AG04450 (cell line): ENCODE results near the gene PERM1. TPM values are rescaled to one million over a fixed set of nuclear protein-coding genes. Genes with fewer than 3 reads are reported as not detected.

Experiments used
- CTCF ChIA-PET: fragments of 300-600, 350-600 bp; formaldehyde crosslinking; extraction: SDS; loops from one replicate; lab custom pipeline; 2022; ENCODE audit warnings: antibody characterized with exemption, inconsistent platforms; lab: Charles Lee
- POLR2A ChIA-PET: fragments of 350-600 bp; formaldehyde crosslinking; extraction: SDS; loops from one replicate; lab custom pipeline; 2021; ENCODE audit warnings: antibody characterized with exemption, inconsistent platforms; lab: Yijun Ruan, JAX
- DNase-seq: peaks from one replicate; pipeline ENCODE4 v3.0.0-alpha.2; 2011; ENCODE audit warnings: low read depth, low spot score
- H3K27ac ChIP-seq: one replicate; pipeline ENCODE4 v1.5.1; 2012; ENCODE audit warnings: low read depth, low read length, control low read depth
- H3K27me3 ChIP-seq: one replicate; pipeline ENCODE4 v1.6.0; 2012; ENCODE audit warnings: low read length; ENCODE audit not compliant: control insufficient read depth, insufficient read depth
- H3K4me3 ChIP-seq: 2 replicates; pipeline ENCODE4 v1.5.1; 2011; ENCODE audit warnings: mild to moderate bottlenecking, low read depth, low read length, control low read depth
- H3K9me3 ChIP-seq: 2 replicates; pipeline ENCODE4 v1.5.1; 2012; ENCODE audit warnings: low read length; ENCODE audit not compliant: control insufficient read depth, insufficient read depth
- polyA plus RNA-seq: library from polyadenylated mRNA; depleted of rRNA; stranded (reverse); fragments of >200 nt; gene quantifications from 2 replicates; pipeline ENCODE4 v1.2.3, GENCODE V29; 2011
- TF ChIP-seq, protein P1 (sequence below): IDR thresholded peaks from 2 replicates; pipeline ENCODE4 v1.5.1; 2011; ENCODE audit warnings: low read depth, low read length, control low read depth, inconsistent platforms

PERM1 gene
- polyA plus RNA-seq, 1 experiment: not detected

DNA sequence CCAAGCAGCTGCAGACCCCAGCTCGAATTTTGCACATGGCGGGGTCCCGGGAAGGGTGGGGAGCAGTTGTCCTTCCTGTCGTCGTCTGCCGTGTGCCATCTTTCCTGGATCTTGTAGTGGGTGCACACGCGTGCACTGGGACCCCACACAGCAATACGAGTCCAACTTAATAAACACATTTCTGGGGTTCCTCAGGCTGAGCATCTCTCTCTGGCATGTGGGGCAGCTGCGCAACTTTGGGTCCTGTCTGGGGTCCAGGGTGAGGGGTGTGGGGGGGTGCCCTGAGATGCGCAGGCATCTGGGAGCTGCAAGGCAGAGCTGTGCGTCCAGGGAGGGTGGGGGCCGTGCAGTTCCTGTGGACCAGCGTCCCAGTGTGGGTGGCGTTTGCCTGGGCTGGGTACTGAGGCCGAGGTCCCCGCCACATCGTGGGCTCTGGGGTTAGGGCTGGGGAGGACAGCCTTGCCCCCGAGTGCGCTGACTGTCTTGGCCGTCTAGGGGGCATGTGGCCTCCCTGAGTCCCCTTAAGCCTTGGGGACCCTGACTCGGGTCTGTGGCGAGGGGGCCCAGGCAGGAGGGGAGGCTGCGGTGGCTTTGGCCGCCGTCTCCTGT, 16.3 kb downstream of the PERM1 start:
- TF ChIP-seq, protein P1, sequence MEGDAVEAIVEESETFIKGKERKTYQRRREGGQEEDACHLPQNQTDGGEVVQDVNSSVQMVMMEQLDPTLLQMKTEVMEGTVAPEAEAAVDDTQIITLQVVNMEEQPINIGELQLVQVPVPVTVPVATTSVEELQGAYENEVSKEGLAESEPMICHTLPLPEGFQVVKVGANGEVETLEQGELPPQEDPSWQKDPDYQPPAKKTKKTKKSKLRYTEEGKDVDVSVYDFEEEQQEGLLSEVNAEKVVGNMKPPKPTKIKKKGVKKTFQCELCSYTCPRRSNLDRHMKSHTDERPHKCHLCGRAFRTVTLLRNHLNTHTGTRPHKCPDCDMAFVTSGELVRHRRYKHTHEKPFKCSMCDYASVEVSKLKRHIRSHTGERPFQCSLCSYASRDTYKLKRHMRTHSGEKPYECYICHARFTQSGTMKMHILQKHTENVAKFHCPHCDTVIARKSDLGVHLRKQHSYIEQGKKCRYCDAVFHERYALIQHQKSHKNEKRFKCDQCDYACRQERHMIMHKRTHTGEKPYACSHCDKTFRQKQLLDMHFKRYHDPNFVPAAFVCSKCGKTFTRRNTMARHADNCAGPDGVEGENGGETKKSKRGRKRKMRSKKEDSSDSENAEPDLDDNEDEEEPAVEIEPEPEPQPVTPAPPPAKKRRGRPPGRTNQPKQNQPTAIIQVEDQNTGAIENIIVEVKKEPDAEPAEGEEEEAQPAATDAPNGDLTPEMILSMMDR: no peak
- CTCF ChIA-PET: no interaction called here
- no peak overlapping the region for H3K27ac ChIP-seq
- no peak for DNase-seq
- peaks cover 7% of the 10 kb centered on the region for H3K27me3 ChIP-seq
- POLR2A ChIA-PET: no interaction called here
- peaks cover 6% of the 10 kb centered on the region; the same call in 1 of the 2 replicates for H3K9me3 ChIP-seq
- H3K4me3 ChIP-seq: no peak overlapping the region

DNA sequence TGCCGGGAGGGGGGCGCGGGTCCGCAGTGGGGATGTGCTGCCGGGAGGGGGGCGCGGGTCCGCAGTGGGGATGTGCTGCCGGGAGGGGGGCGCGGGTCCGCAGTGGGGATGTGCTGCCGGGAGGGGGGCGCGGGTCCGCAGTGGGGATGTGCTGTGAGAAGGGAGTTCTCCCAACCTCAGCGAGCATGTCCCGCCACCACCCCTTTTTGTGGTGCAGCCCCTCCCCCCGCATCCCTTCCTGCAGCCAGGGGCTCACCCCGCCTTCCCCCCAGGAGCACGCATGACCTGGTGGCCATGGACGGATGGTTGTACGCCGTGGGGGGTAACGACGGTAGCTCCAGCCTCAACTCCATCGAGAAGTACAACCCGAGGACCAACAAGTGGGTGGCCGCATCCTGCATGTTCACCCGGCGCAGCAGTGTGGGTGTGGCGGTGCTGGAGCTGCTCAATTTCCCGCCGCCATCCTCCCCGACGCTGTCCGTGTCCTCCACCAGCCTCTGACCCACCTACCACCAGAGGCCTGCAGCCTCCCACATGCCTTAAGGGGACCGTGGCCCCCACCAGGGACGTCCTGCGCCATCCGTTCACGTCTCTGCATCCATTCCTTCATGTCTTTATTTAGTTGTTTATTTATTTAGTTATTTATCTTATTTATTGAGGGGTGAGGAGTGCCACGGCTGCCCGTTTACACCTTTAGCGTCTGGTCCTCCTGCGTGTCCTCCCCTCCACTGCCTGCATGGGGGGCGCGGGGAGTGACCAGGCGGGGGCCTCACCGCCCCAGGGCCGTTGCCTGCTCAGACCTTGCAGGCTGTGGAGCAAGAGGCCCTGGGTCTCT, 17.0 kb downstream of the PERM1 start:
- H3K9me3 ChIP-seq: peaks cover under 1% of the 10 kb centered on the region; the same call in 1 of the 2 replicates
- H3K27ac ChIP-seq: no peak overlapping the region
- TF ChIP-seq, protein P1: no peak
- no peak for DNase-seq
- CTCF ChIA-PET: no interaction called here
- no peaks in the 10 kb centered on the region for H3K27me3 ChIP-seq
- POLR2A ChIA-PET: no interaction called here
- no peak overlapping the region for H3K4me3 ChIP-seq

- POLR2A ChIA-PET: no interaction called here
- Histone ChIP-seq H3K9me3 (peaks cover under 1% of the 10 kb centered on the region; the same call in 1 of the 2 replicates), H3K27me3 (no peaks in the 10 kb centered on the region), H3K4me3 (no peak overlapping the region), H3K27ac (no peak overlapping the region)
- CTCF ChIA-PET: no interaction called here
- DNase-seq: no peak
- TF ChIP-seq, protein P1: no peak
Measured at GRCh38 chr1:963746-964525, 18.0 kb downstream of the PERM1 start.

DNA sequence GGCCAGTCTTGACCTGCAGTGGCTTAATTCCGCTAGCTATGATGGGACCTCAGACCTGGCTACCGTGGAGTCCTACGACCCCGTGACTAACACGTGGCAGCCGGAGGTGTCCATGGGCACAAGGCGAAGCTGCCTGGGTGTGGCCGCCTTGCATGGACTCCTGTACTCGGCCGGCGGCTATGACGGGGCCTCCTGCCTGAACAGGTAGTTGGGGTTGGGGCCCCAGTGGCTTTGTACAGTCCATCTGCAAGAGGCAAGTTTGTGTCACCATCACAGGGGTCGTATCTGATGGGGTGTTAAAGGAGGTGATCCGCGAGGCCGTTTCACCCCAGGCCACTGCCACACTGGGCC, 18.6 kb downstream of the PERM1 start:
- no peak overlapping the region for H3K4me3 ChIP-seq
- TF ChIP-seq, protein P1: no peak
- no peak overlapping the region for H3K27ac ChIP-seq
- no peak for DNase-seq
- POLR2A ChIA-PET: no interaction called here
- peaks cover 4% of the 10 kb centered on the region; the same call in 1 of the 2 replicates for H3K9me3 ChIP-seq
- H3K27me3 ChIP-seq: no peaks in the 10 kb centered on the region
- CTCF ChIA-PET: no interaction called here
